ENCODE results near the gene OR10S1. TPM values are rescaled to one million over a fixed set of nuclear protein-coding genes. Genes with fewer than 3 reads are reported as not detected.

OR10S1 gene
- total RNA-seq, 1 donor from 2014 or later: not detected

DNA sequence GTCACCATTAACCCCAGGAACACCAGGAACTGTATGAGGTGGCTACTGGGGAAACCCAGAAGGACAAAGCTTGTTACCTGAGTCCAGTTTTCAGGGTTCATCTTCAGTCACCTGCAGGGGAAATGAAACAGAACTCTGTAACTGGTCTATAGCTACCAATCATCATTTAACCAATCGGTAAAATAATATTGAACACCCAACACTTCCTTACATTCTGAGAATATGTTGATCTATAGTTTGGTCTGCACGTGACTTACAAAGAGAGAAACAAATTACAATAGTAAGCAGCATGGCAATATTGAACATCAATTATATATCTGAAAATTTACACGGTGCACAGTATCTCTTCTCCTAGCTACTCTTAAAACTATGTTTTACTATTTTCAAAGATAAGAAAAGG is 33.8 kb downstream of the OR10S1 start, which contains the start of gene OR6T1:
Gene OR6T1 (minus strand): TSS at position 101 of the 400 bp plus-strand sequence. CDS start 0 bp downstream, at position 101.
- H3K9me3 Mint-ChIP-seq (ENCODE audit: unreplicated experiment): peaks cover 6% of the 10 kb centered on the region
- no peak for DNase-seq (ENCODE audit: extremely low spot score, unreplicated experiment)
- H3K4me1 Mint-ChIP-seq (ENCODE audit: unreplicated experiment): no peaks in the 10 kb centered on the region
- TF ChIP-seq, protein P1, sequence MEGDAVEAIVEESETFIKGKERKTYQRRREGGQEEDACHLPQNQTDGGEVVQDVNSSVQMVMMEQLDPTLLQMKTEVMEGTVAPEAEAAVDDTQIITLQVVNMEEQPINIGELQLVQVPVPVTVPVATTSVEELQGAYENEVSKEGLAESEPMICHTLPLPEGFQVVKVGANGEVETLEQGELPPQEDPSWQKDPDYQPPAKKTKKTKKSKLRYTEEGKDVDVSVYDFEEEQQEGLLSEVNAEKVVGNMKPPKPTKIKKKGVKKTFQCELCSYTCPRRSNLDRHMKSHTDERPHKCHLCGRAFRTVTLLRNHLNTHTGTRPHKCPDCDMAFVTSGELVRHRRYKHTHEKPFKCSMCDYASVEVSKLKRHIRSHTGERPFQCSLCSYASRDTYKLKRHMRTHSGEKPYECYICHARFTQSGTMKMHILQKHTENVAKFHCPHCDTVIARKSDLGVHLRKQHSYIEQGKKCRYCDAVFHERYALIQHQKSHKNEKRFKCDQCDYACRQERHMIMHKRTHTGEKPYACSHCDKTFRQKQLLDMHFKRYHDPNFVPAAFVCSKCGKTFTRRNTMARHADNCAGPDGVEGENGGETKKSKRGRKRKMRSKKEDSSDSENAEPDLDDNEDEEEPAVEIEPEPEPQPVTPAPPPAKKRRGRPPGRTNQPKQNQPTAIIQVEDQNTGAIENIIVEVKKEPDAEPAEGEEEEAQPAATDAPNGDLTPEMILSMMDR (IDR thresholded peaks at IDR 0.05): no peak
- no peak within 1 kb of the TSS for H3K4me3 Mint-ChIP-seq (ENCODE audit: unreplicated experiment)
- H3K27me3 Mint-ChIP-seq (ENCODE audit: unreplicated experiment): peaks cover 8% of the 10 kb centered on the region
- H3K27ac Mint-ChIP-seq (ENCODE audit: unreplicated experiment): no peak within 1 kb of the TSS
- no peaks in the 10 kb centered on the region for H3K36me3 Mint-ChIP-seq (ENCODE audit: unreplicated experiment)

DNA sequence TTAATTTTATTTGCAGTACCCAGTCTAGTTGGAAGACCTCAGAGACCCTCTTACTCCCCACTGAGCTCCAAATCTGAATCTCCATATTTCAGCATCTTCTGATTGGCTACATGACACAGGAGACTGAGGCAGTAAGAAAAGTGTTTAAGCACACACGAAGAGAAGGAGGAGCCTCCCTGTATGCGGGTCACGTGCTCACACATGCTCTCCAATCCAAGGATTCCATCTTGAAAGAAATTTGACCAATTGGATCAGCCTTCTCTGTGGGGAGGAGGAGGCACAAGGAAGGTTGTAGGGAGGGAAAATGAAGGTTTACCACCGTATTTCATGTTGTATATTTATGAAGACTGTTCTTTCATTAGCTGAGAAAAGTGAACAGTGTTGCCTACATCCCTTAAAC is 35.2 kb downstream of the OR10S1 start:
- Mint-ChIP-seq H3K4me3 (ENCODE audit: unreplicated experiment) (no peak overlapping the region), H3K9me3 (ENCODE audit: unreplicated experiment) (peaks cover 6% of the 10 kb centered on the region), H3K27ac (ENCODE audit: unreplicated experiment) (no peak overlapping the region), H3K36me3 (ENCODE audit: unreplicated experiment) (no peaks in the 10 kb centered on the region), H3K4me1 (ENCODE audit: unreplicated experiment) (no peaks in the 10 kb centered on the region), H3K27me3 (ENCODE audit: unreplicated experiment) (peaks cover 8% of the 10 kb centered on the region)
- no peak for DNase-seq (ENCODE audit: extremely low spot score, unreplicated experiment)
- TF ChIP-seq, protein P1 (IDR thresholded peaks at IDR 0.05): no peak

- Mint-ChIP-seq H3K4me1 (ENCODE audit: unreplicated experiment) (no peaks in the 10 kb centered on the region), H3K27me3 (ENCODE audit: unreplicated experiment) (no peaks in the 10 kb centered on the region), H3K27ac (ENCODE audit: unreplicated experiment) (no peak within 1 kb of the TSS), H3K9me3 (ENCODE audit: unreplicated experiment) (peaks cover 6% of the 10 kb centered on the region), H3K36me3 (ENCODE audit: unreplicated experiment) (no peaks in the 10 kb centered on the region), H3K4me3 (ENCODE audit: unreplicated experiment) (no peak within 1 kb of the TSS)
- TF ChIP-seq, protein P1 (IDR thresholded peaks at IDR 0.05): no peak
- DNase-seq (ENCODE audit: extremely low spot score, unreplicated experiment): no peak
Observed at GRCh38 chr11:123939317-123939716, 38.3 kb downstream of the OR10S1 start, which contains the start of gene OR4D5. Gene OR4D5, plus strand, starts transcription at chr11:123939617. Its CDS starts 0 bp downstream, at chr11:123939617.

Other genes with a start within 250 kb of the OR10S1 start
- gene ZNF202, start 236.1 kb downstream of the OR10S1 start, total RNA-seq: 9.5 and 11.2 TPM in 2 replicates
- not detected in 2 replicates for gene OR6X1, start 223.3 kb downstream of the OR10S1 start, total RNA-seq
- not detected in 2 replicates for gene OR6M1, start 171.4 kb downstream of the OR10S1 start, total RNA-seq
- gene TMEM225, start 92.1 kb downstream of the OR10S1 start, total RNA-seq: not detected in 2 replicates
- gene OR8D4, start 75.6 kb downstream of the OR10S1 start, total RNA-seq: not detected in 2 replicates
- not detected in 2 replicates for gene OR4D5, start 38.2 kb downstream of the OR10S1 start, total RNA-seq
- gene OR6T1, start 33.9 kb downstream of the OR10S1 start, total RNA-seq: not detected in 2 replicates
- gene OR10G6, start 17.4 kb upstream of the OR10S1 start, total RNA-seq: not detected in 2 replicates
- not detected in 2 replicates for gene OR10G4, start 35.2 kb upstream of the OR10S1 start, total RNA-seq
- gene OR10G9, start 45.2 kb upstream of the OR10S1 start, total RNA-seq: not detected in 2 replicates
- not detected in 2 replicates for gene OR10G8, start 49.0 kb upstream of the OR10S1 start, total RNA-seq
- not detected in 2 replicates for gene OR10G7, start 63.5 kb upstream of the OR10S1 start, total RNA-seq
- 10.0 and 10.5 TPM in 2 replicates for gene VWA5A, start 137.7 kb upstream of the OR10S1 start, total RNA-seq
- not detected in 2 replicates for gene OR10D3, start 205.6 kb upstream of the OR10S1 start, total RNA-seq

Data from osteocyte (in vitro differentiated cells).